GM19467 (cell line): ENCODE results near the gene MAB21L3.
A peak's percentile ranks its signal among the peaks of the same experiment; 100 is the strongest.
"Not testable (repeated sequence)": the region's sequence is repeated elsewhere in the genome, so short reads cannot be mapped to it uniquely, and the experiment has no call there.

Experiments used
- ATAC-seq: cut with Tn5 transposase; IDR thresholded peaks from one replicate; pipeline ENCODE4 v1.9.1; 2021; ENCODE audit warnings: mild to moderate bottlenecking, moderate library complexity; ENCODE audit not compliant: unreplicated experiment

The MAB21L3 gene

DNA sequence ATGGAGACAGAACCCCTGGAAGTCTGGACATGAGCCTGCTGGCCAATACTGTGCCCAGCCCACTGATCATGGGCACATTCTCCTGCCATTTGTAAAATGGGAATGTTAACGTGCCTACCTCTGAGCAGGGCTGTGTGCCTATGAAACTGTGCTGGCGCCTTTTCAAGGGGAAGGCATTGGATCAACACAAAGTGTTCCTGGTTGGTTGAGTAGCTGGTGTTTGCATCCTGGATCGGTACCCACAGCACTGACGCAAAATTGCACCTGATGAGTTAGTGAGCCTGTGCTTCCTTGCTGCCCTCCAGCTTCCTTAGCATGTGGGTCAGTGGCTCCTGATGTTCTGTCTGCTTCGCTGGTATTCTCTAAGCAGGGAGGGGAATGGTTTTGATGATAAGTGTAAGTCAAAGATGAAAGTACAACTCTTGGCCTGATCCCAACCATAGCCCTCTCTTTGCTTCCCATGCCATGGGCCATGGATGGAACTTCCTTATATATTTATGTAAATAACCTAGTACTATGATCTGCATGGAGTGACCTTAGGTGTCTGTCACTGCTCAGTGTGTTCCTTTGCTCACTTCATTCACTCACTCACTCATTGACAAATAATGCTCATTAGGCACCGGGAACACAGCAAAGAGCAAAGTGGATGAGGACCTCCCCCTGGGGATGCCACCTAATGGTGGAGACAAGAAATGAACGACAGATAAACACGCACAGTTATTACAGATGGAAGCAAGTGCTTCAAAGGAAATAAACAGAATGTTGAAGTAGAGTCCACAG is 22.7 kb downstream of the MAB21L3 start:
- no peak for ATAC-seq

DNA sequence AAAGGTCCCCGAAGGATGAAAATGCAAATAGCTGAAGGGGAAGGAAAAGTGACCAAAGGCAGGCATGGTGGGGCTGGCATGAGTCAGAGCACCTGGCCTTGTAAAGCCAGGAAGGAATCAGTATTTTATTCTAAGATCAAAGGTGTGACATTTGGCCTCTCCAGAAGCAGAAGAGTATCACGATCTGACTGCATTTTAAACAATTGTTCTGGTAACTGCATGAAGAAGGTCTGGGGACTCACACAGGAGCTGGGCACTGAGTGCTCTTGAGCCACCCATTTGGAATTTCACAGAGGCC is 23.2 kb downstream of the MAB21L3 start:
- no peak for ATAC-seq

DNA sequence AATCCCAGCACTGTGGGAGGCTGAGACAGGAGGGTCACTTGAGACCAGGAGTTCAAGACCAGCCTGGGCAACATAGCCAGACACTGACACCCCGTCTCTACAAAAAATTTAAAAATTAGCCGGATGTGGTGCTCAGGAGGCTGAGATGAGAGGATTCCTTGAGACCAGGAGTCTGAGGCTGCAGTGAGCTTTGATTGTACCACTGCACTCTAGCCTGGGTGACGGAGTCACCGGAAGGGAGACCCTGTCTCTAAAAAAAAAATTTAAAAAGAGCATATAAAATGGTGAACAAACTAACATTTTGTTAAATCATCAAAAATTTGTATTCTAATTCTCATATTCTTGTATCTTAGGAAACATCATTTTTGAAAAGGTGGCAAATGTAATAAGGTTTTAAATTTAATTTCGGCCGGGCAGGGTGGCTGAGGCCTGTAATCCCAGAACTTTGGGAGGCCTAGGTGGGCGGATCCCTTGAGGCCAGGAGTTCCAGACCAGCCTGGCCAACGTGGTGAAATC is 27.1 kb downstream of the MAB21L3 start:
- no peak for ATAC-seq

DNA sequence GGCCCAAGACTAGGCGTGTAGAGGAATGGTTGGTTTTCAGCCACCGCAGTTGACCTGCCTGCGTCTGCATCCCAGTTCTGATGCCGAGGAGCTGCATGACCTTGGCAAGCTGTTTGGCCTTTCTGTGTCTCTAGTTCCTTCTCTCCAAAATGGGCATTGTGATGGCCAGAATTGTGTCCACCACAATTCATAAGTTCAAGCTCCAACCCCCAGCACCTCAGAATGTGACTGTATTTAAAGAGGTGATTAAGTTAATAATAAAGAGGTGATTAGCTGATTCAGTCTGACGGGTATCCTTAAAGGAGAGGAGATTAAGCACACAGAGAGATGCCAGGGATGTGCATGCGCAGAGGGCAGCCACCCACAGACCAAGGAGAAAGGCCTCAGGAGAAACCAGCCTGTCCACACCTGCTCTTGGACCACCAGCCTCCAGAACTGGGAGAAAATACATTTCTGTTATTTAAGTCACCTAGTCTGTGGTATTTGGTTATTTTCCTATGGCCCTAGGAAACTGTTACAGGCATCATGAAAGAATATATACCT is 28.5 kb downstream of the MAB21L3 start:
- no peak for ATAC-seq

DNA sequence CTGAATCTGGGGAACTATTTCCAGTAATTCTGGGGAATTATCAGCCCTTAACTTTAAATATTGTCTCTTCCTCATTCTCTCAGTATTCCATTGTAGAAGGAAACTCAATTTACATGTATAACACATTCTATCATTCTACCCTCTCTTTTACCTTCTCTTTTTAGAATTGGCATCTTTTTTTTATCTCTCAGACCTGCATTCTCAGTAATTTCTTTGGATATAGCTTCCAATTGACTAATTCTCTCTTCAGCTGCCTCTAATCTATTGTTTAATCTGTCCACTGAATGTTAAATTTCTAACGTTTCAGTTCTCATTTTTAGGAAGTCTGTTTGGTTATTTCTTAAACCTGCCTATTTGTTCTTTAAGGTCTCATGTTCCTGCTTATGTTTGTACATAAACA is 33.0 kb downstream of the MAB21L3 start:
- ATAC-seq, result no peak

DNA sequence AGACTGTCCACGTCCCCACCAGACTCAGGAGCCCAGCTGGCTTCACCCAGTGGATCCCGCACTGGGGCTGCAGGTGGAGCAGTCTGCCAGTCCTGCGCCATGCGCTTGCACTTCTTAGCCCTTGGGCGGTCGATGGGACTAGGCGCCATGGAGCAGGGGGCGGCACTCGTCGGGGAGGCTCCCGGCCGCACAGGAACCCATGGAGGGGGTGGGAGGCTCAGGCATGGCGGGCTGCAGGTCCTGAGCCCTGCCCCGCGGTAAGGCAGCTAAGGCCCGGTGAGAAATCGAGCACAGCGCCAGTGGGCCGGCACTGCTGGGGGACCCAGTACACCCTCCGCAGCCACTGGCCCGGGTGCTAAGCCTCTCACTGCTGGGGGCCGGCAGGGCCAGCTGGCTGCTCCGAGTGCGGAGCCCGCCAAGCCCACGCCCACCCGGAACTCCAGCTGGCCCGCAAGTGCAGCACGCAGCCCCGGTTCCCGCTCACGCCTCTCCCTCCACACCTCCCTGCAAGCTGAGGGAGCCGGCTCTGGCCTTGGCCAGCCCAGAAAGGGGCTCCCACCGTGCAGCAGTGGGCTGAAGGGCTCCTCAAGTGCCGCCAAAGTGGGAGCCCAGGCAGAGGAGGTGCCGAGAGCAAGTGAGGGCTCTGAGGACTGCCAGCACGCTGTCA is 35.4 kb downstream of the MAB21L3 start:
- not testable (repeated sequence) for ATAC-seq

DNA sequence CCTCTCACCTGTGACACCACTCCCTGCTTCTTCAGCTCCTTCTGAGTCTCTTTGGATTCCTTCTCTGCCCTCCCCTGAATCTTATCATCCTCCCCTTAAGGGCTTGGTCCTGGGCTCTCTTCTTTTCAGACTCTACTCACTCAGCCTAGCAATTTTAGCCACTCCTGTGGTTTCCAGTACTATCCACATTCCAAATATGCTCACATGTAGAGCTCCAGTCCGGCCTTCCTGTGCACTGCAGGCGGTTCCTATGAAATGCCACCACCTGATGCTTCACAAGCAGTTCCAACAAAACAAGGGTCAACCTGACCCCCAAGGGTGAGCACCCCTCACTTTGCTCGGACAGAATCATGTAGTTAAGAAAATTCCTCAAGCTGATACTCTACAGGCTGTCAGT is 35.9 kb downstream of the MAB21L3 start:
- no peak for ATAC-seq

DNA sequence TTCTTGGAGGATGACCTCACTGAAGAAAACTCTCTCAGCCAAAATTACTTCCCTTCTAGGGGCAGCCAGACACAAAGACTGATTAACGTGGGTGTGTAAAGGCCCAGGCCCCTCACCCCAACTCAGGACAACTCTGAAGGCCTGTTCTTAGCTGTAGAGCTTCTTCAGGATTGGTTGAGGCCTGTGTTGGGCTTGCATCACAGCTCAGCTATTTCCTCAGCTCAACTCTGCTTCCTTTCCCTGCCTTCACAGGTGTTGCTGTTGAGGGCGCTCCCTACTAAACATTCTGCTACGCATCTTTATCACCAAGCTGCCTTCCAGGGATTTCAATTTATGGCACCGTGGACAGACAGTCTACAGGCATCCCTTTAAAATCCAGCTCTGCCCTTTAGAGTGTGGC is 36.8 kb downstream of the MAB21L3 start:
- ATAC-seq, result no peak

DNA sequence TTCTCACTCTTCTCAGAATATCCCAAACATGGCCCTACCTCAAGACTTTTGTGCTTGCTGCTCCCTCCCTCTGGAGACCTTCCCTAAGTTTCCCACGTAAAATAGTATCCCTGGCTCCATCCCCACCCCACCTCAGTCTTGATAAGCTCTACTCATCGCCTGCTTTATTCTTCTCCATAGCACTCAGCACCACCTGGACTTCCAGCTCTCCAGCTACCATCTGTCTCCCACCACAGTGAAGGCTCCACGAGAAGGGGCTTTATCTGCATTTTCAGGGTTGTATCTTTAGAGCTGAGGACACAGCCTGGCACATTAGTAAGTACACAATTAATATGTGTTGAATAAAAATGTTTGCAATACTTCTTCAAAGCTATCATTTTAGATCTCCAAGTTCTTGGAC is 37.8 kb downstream of the MAB21L3 start:
- ATAC-seq, result no peak

DNA sequence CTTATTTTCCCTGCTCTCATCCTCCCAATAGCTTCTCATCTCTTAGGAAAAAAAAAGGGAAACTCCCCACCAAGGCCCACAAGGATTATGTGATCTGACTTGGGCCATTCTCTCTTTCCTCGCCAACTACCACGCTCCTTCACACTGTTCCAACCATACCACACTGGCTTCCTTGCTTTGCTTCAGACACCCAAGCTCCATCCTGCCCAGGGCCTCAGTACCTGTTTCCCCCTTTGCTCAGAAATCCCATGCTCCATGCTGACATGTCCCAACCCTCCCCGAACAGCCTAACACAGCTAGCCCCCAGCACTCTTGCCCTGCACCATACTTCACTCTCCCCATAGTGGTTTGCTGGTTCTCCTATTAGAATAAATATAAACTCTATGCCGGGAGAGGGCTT is 39.2 kb downstream of the MAB21L3 start:
- no peak for ATAC-seq

DNA sequence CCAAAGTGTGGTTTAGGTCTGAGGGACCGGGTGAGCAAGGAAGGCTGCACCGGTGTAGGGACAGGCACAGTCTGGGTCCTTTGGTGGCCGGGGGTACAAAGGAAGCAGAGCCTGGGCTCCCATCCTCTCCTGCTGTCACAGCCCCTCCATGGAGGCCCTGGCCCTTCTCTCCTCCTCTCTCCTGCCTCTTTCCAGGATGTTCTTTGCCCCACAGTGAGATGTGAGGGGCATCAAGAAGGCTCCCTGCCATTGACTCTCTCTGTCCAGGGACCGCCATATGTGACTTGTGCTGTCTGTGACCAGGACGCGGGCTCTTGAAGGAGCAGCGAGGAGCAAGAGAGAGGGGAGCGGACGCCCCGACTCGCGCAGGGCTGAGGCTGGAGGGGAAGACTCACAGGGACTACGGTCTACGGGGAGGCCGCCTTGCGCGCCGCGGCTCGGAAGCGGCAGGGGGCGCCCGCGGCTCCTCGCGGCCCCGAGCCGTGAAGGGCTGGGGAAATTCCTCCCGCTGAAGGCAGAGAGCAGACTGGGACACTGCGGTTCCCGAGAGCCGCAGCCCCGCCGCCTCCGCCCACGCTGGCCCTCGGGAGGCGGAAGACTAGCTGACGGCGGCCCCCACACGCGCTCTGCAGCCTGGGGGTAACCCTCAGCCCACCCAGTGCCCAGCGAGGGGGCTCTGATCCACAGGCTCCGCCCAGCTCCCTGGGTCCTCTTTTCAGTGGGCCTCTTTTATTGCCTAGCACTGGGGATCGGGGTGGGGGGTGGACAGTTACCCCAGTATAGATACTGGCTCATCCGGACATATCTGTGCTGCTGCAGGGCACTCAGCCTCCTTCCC is 40.8 kb downstream of the MAB21L3 start:
- peak; percentile 96 for ATAC-seq

DNA sequence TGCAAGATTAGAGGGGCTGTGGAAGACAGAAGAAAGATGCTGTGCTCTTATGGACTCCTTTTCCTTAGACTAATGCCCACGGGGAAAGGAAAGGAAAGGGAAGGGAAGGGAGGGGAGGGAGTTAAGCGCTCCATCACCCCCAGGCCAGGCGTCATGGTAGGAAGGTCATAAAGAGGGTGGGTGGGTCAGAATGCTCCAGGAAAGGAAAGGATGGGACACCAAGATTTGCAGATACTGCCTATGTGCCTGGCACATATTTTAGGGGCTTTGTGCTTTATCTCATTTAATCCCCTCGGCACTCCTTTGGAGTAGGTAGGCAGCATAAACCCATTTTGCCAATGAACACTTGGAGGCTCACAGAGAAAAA is 41.4 kb downstream of the MAB21L3 start:
- ATAC-seq, result no peak

DNA sequence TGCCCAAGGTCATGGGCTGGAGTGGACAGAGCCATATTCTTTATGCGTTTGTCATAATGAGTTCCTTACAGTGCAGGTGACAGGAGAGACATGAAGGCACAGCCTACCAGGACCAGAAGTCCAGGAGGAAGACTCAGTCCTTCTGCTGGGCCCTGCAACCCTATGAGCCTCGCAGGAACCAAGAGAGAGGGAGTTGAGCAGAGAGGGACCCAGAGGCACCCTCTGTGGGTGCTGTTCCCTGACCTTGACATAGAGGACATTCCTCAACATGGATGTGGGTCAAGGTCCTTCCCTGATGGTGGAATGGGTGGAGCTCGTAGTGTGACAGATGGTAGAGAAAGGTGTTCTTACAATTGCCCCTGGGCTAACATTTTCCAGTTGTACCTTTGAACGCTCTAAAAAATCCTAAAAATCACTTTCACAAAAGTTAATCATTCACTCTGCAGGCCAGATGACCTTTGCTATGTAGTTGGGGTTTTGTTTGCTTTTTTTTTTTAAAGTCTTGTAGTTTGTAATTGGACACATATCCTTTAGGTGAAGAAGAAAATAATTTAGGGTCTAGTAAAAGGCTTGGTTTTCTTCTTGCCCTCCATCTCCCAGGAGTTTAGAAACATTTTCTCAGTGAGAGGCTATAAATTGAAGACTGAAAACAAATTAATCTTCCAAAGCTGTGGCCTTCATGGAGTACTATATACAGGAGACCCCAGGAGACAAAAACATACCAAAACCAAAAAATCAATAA is 41.9 kb downstream of the MAB21L3 start:
- ATAC-seq, result no peak

DNA sequence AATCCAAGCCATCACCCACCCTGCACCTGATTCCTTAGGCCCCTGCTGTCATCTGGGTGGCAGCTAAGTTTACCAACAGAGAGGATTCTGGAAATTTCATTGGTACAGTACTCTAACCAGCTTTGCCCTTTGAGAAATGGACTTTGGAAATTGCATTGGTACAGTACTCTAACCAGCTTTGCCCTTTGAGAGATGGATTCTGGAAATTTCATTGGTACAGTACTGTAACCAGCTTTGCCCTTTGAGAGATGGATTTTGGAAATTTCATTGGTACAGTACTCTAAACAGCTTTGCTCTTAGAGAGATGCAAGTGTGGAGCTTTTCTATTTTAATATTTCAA is 42.5 kb downstream of the MAB21L3 start:
- ATAC-seq, result no peak

DNA sequence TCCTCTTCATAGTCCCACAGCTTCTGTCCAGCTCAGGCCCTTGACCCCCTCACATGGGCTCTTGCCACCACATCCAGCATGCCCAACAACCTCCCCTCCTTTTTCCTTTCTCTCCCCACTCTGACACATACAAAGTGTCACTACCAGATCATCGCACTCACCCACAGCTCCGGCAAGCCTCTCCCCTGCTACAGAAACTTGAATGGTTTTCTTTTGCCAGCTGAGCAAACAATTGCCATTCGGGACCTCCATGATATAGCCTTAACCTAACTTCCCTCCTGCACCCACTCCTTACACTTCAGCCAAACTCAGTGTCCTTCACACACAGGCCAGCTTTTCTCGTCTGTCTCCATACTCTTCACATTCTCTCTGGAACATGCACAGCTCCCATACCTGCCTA is 43.3 kb downstream of the MAB21L3 start:
- no peak for ATAC-seq

DNA sequence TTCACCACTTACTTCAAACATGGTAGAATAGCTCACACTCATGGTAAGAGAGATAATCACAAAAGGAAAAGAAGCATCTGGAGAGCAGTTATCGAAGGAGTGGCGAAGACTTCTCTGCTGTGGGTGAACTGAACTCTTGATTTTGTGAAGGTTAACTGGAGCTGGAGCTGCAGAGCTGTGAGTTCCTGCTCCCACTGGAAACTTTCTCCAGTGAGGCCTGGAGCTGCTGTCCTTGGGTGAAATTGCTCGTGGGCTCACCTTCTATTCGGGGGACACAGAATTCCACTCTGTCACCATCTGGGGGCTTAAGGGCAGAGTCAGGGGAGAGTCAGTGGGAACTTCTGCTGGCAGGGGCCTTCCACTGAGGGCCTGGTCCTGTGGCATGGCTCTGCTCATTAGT is 45.9 kb downstream of the MAB21L3 start:
- no peak for ATAC-seq

DNA sequence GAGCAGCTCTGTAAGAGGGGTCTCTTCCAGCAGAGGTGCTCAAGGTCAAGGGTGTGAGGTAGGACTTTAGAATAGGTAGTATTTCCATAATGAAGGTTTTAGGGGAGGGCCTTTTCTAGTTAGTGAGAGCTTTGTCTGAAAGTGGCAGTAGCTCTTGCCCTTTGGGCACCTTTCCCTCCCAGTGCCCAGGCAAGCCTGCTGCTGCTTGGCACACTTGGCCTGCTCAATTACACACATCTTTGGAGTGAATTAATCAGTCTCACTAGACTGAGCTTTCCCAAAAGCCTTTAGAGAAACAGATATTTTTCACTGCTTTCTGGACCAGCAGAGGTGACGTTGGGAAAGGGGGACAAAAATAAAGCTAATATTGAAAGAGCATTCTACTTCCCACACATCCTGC is 48.0 kb downstream of the MAB21L3 start:
- ATAC-seq, result no peak

DNA sequence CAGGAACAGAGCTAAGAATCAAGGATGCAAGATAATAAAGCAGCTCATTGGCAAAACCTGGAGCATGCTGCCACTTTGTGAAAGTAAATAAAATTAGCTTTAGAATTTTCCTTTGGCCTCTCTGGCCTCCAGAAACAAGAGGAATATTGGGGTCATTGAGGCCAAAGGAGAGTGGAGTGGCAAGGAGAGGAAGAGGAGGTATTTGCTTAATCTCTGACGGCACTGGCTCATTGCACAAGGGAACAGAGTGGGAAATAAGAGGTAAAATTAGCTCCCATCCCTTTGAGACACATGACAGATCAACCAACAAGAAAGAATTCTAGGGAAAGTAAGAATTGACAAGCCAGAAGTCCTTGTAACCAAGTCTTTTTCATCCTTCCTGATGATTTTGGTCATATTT is 48.4 kb downstream of the MAB21L3 start:
- ATAC-seq, result no peak

DNA sequence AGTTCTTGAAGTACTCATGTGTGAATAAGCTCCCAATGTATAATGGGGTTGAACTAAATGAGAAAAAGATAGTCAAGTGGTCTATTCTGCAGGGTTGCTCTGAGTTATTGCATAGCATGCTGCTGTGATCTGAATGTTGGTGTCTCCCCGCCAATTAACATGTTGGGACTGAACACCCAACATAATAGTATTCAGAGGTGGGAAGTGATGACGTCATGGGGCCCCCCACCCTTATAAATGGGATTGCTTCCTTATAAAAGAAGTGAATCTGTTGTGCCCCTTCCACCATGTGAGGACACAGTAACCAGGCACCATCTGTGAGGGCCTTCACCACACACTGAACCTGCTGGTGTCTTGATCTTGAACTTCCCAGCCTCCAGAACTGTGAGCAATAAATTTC is 50.2 kb downstream of the MAB21L3 start:
- ATAC-seq, result no peak

DNA sequence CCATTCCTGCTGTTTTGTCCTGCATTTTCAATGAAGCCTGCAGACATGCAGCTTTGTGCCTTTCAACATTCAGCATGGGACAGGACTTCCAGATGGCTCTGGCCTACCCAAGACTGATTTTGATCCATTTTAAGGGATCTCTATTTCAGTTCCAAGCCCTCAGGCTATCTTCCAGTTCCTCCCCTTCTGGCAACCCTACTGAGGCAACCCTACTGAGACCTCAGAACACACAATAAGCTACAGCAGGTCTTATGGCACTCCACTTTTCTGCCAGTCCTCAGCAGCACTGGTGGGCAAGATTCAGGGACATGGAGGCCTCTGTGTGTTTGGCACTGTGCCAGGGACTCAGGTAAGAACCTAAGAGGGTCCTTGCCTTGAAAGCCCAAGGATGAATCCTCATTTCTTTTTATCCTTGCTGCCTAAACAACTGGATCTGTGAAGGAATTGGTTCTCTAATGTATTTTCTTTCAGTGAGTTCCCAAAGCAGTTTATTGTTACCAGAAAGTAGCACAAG is 50.7 kb downstream of the MAB21L3 start:
- no peak for ATAC-seq

DNA sequence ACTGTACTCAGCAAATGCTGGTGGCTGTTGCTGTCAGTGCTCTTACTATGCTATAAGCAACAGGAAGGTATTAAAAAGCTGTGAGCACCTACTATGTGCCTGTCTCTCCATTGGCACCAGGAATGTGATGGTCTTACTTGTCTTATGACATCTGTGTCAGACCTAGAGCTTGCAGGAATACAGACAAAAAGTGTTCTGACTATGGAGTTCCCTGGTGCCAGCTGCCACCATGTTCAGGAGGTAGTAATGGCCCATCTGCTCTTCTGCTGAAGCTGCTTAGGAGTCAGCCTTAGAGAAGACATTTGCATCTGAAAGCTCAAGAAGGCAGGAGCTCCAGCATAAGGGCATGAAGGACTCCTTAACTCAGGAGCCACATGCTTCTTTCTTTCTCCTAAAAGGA is 52.3 kb downstream of the MAB21L3 start:
- no peak for ATAC-seq
